K562 (cell line): ENCODE data around the gene COX6B2. TPM values are rescaled to one million over a fixed set of nuclear protein-coding genes. Genes with fewer than 3 reads are reported as not detected.

ENCODE experiments used
- ARHGAP35 ChIP-seq: fragments of 450-650 bp; IDR thresholded peaks from 2 replicates; pipeline ENCODE4 v1.6.1; 2018; ENCODE audit not compliant: partially characterized antibody
- CBX1 ChIP-seq: sonication (generic); IDR thresholded peaks from 2 replicates; pipeline ENCODE4 v1.6.1; 2016; ENCODE audit warnings: antibody characterized with exemption, low read depth, mild to moderate bottlenecking
- CHCHD3 ChIP-seq: fragments of 250-450 bp; sonication (Bioruptor Pico); IDR thresholded peaks from 2 replicates; pipeline ENCODE4 v2.1.2; 2022; ENCODE audit warnings: mild to moderate bottlenecking
- CHD4 ChIP-seq: fragments of 200-600 bp; sonication (generic); IDR thresholded peaks from 3 replicates; pipeline ENCODE4 v1.6.1; 2012; ENCODE audit warnings: low read depth, mild to moderate bottlenecking, mixed read lengths, low read length, inconsistent platforms; ENCODE audit not compliant: insufficient read depth, insufficient replicate concordance, poor library complexity, severe bottlenecking
- ELF2 ChIP-seq: fragments of 250-450 bp; sonication (Bioruptor Pico); IDR thresholded peaks from 2 replicates; pipeline ENCODE4 v1.5.0; 2021; ENCODE audit warnings: mild to moderate bottlenecking
- ETV6 ChIP-seq, 3 experiments: fragments of 150-350 bp in 1 of 3; sonication (generic) in 1 of 3; formaldehyde crosslinking in 1 of 3; IDR thresholded peaks; 2 replicates each; pipeline versions ENCODE4 v1.6.1 to v1.8.0; 2014 to 2022; ENCODE audit warnings: borderline replicate concordance in 2 of 3, low read depth in 2 of 3, antibody characterized with exemption in 1 of 3, low read length in 1 of 3, mild to moderate bottlenecking in 1 of 3, missing genetic modification reagents in 1 of 3
- GTF2E2 ChIP-seq: fragments of 200-800 bp; sonication (Bioruptor generic); IDR thresholded peaks from 2 replicates; pipeline ENCODE4 v1.6.1; 2016; ENCODE audit warnings: missing genetic modification characterization, missing compliant biosample characterization
- HDAC3 ChIP-seq: fragments of 450-650 bp; IDR thresholded peaks from 2 replicates; pipeline ENCODE4 v1.6.1; 2018; ENCODE audit warnings: borderline replicate concordance, mild to moderate bottlenecking, moderate library complexity; ENCODE audit not compliant: partially characterized antibody
- KDM2B ChIP-seq: fragments of 250-450 bp; sonication (Bioruptor Pico); IDR thresholded peaks from 2 replicates; pipeline ENCODE4 v1.8.0; 2021; ENCODE audit warnings: mild to moderate bottlenecking, moderate library complexity
- KHSRP ChIP-seq: fragments of 450-650 bp; IDR thresholded peaks from 2 replicates; pipeline ENCODE4 v1.6.1; 2017
- KLF13 ChIP-seq: fragments of 450-650 bp; IDR thresholded peaks from 2 replicates; pipeline ENCODE4 v1.6.1; 2016; ENCODE audit warnings: missing genetic modification characterization, low read depth, mild to moderate bottlenecking, missing compliant biosample characterization, moderate library complexity, borderline replicate concordance
- NCOA4 ChIP-seq: fragments of 450-650 bp; IDR thresholded peaks from 2 replicates; pipeline ENCODE4 v1.6.1; 2018; ENCODE audit warnings: mild to moderate bottlenecking; ENCODE audit not compliant: partially characterized antibody
- NR4A1 ChIP-seq, 2 experiments: fragments of 250-450 bp in 1 of 2; fragments of 450-650 bp in 1 of 2; sonication (Bioruptor Pico) in 1 of 2; IDR thresholded peaks; 2 replicates each; pipeline versions ENCODE4 v1.4.0 to v1.6.1; 2016 to 2020; ENCODE audit warnings: mild to moderate bottlenecking in 2 of 2, missing compliant biosample characterization in 1 of 2, missing genetic modification characterization in 1 of 2, moderate library complexity in 1 of 2
- PCBP2 ChIP-seq: fragments of 200-400 bp; formaldehyde crosslinking; IDR thresholded peaks from 2 replicates; pipeline ENCODE4 v1.6.1; 2018; ENCODE audit warnings: low read length, low read depth, mild to moderate bottlenecking, moderate library complexity; ENCODE audit not compliant: poor library complexity, severe bottlenecking
- SIX5 ChIP-seq, 2 experiments: IDR thresholded peaks; 2 replicates each; pipeline ENCODE4 v1.6.1; 2011; ENCODE audit warnings: low read length in 2 of 2, borderline replicate concordance in 1 of 2, low read depth in 1 of 2, mild to moderate bottlenecking in 1 of 2, moderate library complexity in 1 of 2; ENCODE audit not compliant: insufficient read depth in 1 of 2
- WHSC1 ChIP-seq: IDR thresholded peaks from one replicate; pipeline ENCODE4 v1.6.1; 2012; ENCODE audit warnings: low read length, control low read depth, inconsistent platforms
- XRCC4 ChIP-seq: IDR thresholded peaks from one replicate; pipeline ENCODE4 v1.6.1; 2011; ENCODE audit not compliant: insufficient read depth, insufficient read length; ENCODE audit errors: extremely low read depth
- ZBTB1 ChIP-seq: sonication (generic); formaldehyde crosslinking; IDR thresholded peaks from 2 replicates; pipeline ENCODE4 v1.8.1; 2023; ENCODE audit warnings: missing genetic modification reagents, low read depth, mild to moderate bottlenecking, borderline replicate concordance
- ZFX ChIP-seq: sonication (generic); formaldehyde crosslinking; IDR thresholded peaks from 2 replicates; pipeline ENCODE4 v1.8.0; 2022; ENCODE audit warnings: mild to moderate bottlenecking, missing genetic modification reagents, moderate library complexity
- ZNF217 ChIP-seq: sonication (generic); formaldehyde crosslinking; IDR thresholded peaks from 2 replicates; pipeline ENCODE4 v1.8.0; 2022; ENCODE audit warnings: mild to moderate bottlenecking, missing genetic modification reagents
- polyA plus RNA-seq, 8 experiments: library from polyadenylated mRNA; depleted of rRNA in 4 of 8; stranded (reverse) in 5 of 8; unstranded in 3 of 8; fragments of >200 nt; fragmentation: Nextera tagmentation in 2 of 8; fragmentation: Illumina TruSeq in 1 of 8; extraction: Ambion mirVana in 2 of 8; extraction: Trizol in 1 of 8; gene quantifications; 2 replicates each; pipeline versions ENCODE4 v1.2.1 to v1.2.3, GENCODE V29; 2011 to 2014; ENCODE audit warnings: inconsistent platforms in 1 of 8, missing spikeins in 1 of 8
- total RNA-seq, 7 experiments: library from RNA; depleted of rRNA in 6 of 7; stranded (reverse); fragments of >200 nt in 6 of 7; fragmentation: Illumina TruSeq in 2 of 7; extraction: Trizol in 2 of 7; gene quantifications; 2 replicates each; pipeline versions ENCODE4 v1.2.1 to v1.2.3, GENCODE V29; 2011 to 2021; ENCODE audit warnings: low replicate concordance in 1 of 7
- TF ChIP-seq, protein P1 (sequence below): fragments of 200-800 bp; sonication (Bioruptor generic); IDR thresholded peaks from 2 replicates; pipeline ENCODE4 v1.6.1; 2017; ENCODE audit warnings: missing genetic modification characterization, missing compliant biosample characterization
- TF ChIP-seq, protein P2 (sequence below): sonication (generic); formaldehyde crosslinking; IDR thresholded peaks from 2 replicates; pipeline ENCODE4 v1.8.0; 2022; ENCODE audit warnings: missing genetic modification reagents, mild to moderate bottlenecking, moderate library complexity, borderline replicate concordance
- TF ChIP-seq, protein P3 (sequence below): fragments of 250-450 bp; sonication (Bioruptor Pico); IDR thresholded peaks from 2 replicates; pipeline ENCODE4 v1.5.0; 2021

COX6B2 gene
- total and polyA plus RNA-seq, 9 of the 15 experiments (the other 6 are each of a cell fraction or from before 2014, with no cell fraction given): 0.40 to 2.5 (median 0.83) TPM

DNA sequence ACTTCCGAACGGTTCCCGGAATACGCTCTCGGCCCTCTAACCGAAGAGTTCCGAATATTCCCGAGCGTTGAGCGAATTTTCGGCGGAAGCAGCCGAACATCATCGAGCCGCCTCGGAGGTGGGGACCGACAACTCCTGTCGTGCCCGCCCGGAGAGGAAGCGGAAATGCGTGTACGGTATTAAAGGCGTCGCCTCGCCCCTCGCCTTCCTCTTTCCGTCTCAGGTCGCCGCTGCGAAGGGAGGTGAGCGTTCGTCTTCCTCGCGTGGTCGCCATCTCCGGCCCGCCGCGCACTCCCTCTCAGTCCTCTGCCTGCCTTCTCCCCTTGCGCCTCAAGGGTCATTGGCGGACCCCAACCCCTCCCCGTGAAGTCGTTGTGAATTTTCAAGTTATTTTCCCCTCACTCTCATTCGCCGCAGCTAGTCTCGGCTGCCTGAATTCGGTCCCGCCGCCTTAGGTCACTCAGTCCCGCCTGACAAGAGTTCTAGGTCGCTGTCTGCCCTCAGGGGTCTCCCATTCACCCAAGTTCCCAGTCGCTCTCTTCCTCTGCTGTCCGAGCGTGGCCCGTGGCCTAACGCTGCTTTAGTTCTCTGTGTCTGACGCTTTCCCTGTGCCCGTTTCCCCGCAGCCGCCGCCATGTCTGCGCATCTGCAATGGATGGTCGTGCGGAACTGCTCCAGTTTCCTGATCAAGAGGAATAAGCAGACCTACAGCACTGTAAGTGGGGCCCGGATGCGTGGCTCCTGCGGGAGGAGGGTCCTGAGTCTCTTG is 31.4 kb upstream of the COX6B2 start, which contains the start of gene RPL28 (continued):
- TF ChIP-seq GTF2E2 (tag) (peak; percentile 95; the same call in 1 of the 2 replicates), XRCC4 (no peak), ARHGAP35 (no peak), WHSC1 (no peak), ZBTB1 (CRISPR knock-in tag) (0 out of 2 replicates have a peak, but pooled peaks have one; percentile 48), CBX1 (peak; percentile 90; the same call in 1 of the 2 replicates), ZFX (CRISPR knock-in tag) (no peak), CHCHD3 (CRISPR knock-in tag) (no peak), PCBP2 (no peak), ZNF217 (CRISPR knock-in tag) (no peak), KHSRP (no peak), HDAC3 (no peak), KDM2B (no peak), ETV6 (IDR thresholded peaks at IDR 0.05; ENCODE audit: borderline replicate concordance in 1 of 2, low read depth in 2 of 2, low read length in 1 of 2) (peak in 1 of 2 experiments; percentile 59; a peak in 1 of 4 replicates), ETV6 (CRISPR knock-in tag; IDR thresholded peaks at IDR 0.05; ENCODE audit: borderline replicate concordance) (0 out of 2 replicates have a peak, but pooled peaks have one; percentile 68), NR4A1 (CRISPR knock-in tag; IDR thresholded peaks at IDR 0.05) (0 out of 2 replicates have a peak, but pooled peaks have one; percentile 19), NR4A1 (tag; IDR thresholded peaks at IDR 0.05) (no peak), SIX5 (IDR thresholded peaks at IDR 0.05; ENCODE audit: borderline replicate concordance in 1 of 2, insufficient read depth in 1 of 2, low read depth in 1 of 2, low read length in 2 of 2) (no peak), CHD4 (no peak), ELF2 (CRISPR knock-in tag) (peak; percentile 20; the same call in 1 of the 2 replicates), KLF13 (tag) (no peak), NCOA4 (no peak)
- TF ChIP-seq, protein P1, sequence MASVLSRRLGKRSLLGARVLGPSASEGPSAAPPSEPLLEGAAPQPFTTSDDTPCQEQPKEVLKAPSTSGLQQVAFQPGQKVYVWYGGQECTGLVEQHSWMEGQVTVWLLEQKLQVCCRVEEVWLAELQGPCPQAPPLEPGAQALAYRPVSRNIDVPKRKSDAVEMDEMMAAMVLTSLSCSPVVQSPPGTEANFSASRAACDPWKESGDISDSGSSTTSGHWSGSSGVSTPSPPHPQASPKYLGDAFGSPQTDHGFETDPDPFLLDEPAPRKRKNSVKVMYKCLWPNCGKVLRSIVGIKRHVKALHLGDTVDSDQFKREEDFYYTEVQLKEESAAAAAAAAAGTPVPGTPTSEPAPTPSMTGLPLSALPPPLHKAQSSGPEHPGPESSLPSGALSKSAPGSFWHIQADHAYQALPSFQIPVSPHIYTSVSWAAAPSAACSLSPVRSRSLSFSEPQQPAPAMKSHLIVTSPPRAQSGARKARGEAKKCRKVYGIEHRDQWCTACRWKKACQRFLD: no peak
- TF ChIP-seq, protein P2, sequence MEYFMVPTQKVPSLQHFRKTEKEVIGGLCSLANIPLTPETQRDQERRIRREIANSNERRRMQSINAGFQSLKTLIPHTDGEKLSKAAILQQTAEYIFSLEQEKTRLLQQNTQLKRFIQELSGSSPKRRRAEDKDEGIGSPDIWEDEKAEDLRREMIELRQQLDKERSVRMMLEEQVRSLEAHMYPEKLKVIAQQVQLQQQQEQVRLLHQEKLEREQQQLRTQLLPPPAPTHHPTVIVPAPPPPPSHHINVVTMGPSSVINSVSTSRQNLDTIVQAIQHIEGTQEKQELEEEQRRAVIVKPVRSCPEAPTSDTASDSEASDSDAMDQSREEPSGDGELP (CRISPR knock-in tag): peak; percentile 49; the same call in 1 of the 2 replicates
- TF ChIP-seq, protein P3, sequence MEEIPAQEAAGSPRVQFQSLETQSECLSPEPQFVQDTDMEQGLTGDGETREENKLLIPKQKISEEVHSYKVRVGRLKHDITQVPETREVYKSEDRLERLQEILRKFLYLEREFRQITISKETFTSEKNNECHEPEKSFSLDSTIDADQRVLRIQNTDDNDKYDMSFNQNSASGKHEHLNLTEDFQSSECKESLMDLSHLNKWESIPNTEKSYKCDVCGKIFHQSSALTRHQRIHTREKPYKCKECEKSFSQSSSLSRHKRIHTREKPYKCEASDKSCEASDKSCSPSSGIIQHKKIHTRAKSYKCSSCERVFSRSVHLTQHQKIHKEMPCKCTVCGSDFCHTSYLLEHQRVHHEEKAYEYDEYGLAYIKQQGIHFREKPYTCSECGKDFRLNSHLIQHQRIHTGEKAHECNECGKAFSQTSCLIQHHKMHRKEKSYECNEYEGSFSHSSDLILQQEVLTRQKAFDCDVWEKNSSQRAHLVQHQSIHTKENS (CRISPR knock-in tag): no peak
